GM19455 (cell line): Measurements from ENCODE around the gene LRP6.
"Not testable (repeated sequence)": the region's sequence is repeated elsewhere in the genome, so short reads cannot be mapped to it uniquely, and the experiment has no call there.

Source experiments
- ATAC-seq: cut with Tn5 transposase; IDR thresholded peaks from one replicate; pipeline ENCODE4 v1.9.1; 2021; ENCODE audit not compliant: unreplicated experiment

The LRP6 gene

DNA sequence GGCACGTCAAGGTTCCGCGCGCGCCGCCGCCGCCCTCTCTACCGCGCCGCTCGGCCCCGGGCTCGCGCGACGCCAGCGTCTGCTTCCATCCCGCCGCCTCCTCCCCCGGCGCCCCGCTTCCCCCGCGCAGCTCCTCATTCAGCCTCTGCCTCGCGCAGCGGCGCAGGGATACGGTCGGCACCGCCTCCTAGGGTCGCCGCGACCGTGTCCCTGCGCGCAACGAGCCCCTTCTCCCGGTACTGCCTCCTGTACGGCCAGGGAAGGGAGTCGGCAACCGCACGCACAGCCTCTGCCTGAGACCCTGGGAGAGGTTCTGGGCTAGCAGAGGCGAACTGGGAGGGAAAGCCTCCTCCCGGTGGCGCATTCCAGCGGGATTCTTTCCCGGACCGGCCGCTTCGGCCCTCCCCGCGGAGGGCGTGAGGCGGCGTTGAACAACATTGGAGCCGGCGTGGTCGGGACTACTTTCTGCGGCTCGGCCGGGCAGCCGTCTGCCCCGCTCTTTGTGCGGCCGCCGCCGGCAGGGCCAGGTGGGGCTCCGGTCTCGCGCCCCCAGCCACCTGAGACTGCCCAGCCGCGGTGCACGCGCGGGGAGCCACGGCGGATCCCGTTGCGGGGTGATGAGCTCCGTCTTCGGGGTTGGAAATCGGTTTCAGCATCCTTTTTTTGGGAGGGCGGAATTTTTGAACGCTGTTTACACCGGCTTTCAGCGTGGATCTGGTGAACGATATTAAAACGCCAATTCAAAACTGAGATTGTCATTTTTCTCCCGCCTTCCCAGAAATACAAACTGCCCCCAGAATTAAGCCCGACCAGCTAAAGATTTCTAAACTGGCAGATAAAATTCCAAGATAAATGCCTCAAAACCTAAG lies at the start of gene LRP6:
TSS of gene LRP6 (minus strand) at position 172 of the 869 bp plus-strand sequence. CDS start 309 bp downstream, outside the sequence.
- peak; percentile 92 for ATAC-seq

- no peak for ATAC-seq
These were observed 49.0 kb upstream of the LRP6 start for GRCh38 chr12:12315838-12316237.

DNA sequence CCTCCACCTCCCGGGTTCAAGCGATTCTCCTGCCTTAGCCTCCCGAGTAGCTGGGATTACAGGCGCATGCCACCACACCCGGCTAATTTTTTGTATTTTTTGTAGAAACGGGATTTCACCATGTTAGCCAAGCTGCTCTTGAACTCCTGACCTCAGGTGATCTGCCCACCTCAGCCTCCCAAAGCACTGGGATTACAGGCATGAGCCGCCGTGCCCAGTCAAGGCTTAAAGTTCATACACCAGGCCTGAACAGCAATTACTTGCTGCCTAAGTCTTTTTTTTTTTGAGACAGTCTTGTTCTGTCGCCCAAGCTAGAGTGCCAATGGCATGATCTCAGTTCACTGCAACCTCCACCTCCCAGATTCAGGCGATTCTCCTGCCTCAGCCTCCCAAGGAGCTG lies 43.9 kb upstream of the LRP6 start:
- ATAC-seq = not testable (repeated sequence)

DNA sequence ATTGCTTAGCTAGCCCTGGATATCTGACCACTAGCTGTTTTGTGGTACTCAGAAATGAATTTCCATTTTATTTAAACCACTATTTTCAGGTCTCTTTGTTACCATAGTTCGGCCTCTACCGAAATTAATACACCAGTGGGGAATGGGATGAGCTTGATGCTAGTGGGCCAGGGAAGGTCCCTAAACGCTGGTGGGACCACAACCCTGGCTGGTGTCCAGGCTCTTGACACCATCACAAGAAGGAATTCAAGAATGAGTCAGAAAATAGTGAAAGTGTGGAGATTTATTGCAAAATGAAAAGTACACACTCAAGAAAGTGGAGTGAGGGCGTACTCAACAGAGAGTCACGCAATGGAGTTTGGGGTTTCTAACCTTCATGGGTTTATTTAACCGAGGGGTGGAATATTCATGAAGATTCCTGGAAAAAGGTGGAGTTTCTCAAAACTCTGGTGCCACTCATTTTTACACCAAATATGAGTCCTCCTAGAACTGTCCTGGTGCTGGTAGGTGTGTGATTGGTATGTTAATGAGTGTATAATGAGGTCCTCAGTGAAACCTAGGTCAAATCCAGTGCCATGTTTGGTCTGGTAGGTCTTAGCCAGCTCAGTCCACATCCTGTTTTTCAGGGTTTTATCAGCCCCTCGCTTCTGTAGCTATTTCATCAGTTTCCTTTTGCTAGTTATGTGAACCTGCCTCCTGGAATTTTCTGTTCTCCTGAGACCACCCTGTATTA lies 38.9 kb upstream of the LRP6 start:
- ATAC-seq = no peak

DNA sequence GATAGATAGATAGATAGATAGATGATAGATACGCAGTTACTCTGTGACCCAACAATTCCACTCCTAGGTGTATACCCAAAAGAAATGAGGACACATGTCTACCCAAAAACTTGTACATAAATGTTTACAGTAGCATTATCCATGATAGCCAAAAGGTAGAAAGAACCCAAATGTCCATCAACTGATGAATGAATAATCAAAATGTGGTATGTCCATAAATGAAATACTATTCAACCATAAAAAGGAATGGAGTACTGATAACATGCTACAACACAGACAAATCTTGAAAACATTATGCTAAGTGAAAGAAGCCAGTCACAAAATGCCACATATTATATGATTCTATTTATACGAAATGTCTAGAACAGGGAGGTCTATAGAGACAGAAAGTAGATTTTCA lies 36.1 kb upstream of the LRP6 start:
- ATAC-seq = no peak

GRCh38 chr12:12301122-12301521 lies 34.3 kb upstream of the LRP6 start:
- ATAC-seq = no peak

DNA sequence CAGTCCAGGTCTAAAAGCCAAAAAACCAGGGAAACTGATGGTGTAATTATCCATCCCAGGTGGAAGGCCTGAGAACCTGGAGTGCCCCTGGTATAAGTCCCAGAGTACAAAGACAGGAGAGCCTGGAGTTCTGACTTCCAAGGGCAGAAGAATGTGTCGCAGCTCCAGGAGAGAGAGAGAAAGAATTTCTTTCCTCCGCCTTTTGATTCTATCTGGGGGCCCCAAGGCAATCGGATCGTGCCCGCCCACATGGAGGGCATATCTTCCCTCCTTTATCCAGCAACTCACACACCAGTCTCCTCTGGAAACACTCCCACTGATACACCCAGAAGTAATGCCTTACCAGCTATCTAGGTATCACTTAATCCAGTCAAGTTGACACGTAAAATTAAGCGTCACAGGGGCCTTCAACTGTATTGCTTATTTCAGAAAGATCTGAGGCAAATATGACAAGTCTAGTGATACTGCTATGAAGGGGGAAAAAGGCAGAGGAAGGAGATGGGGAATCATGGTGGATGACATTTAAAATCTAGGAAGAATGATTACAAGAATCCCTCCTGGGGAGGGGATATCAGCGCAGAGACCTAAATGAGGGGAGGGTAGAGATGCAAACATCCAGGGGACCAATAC lies 30.5 kb upstream of the LRP6 start:
- ATAC-seq = no peak

DNA sequence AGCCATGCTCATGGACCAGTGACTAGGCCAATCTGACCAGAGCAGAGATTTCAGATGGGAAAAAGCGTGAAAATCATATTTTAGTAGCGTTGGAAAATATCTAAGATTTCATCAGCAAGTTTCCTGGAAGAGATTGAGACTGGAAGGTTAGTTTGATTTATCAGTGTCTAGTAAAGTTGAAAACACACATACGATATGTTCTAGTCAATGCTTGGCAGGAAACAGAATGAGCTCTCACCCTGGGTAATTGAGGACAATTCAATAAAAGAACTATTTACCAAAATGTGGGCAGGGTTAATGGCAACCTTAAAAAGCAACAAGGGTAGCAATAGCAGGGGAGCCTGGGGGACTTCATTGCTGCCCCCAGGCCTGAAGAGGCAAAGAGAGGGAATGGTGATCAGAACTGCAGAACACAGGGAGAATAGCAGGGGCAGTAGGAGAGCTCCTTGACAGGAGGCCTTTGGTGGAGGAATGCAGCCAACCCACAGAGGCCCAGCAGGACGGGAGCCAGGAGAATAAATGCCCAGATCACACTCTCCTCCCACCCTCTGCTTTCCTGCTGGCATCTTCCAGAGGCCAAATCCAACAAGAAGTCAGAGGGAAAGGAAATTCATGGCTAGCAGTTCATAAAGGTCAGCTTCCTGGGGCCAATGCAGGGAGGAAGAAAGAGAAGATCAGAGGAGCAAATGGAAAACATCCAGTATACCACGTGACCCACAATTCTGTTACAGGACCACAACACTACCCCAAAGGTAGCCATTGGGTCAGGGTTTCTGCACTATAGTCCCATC lies 27.6 kb upstream of the LRP6 start:
- ATAC-seq = no peak

GRCh38 chr12:12290206-12290605 lies 23.4 kb upstream of the LRP6 start:
- ATAC-seq = no peak

DNA sequence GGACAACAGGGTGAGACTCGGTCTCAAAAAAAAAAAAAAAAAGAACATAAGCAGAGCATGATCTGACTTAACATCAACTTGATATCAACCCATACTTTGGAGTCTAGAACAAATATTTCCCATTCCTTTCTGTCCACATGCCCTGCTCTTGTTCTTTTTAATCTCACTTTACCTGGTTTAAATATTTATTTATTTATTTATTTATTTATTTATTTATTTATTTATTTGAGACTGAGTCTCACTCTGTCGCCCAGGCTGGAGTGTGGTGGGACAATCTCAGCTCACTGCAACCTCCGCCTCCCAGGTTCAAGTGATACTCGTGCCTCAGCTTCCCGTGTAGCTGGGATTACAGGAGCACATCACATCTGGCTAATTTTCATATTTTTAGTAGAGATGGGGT lies 19.6 kb upstream of the LRP6 start:
- no peak for ATAC-seq

- ATAC-seq = no peak
These were observed 16.0 kb upstream of the LRP6 start for GRCh38 chr12:12282761-12283425.

DNA sequence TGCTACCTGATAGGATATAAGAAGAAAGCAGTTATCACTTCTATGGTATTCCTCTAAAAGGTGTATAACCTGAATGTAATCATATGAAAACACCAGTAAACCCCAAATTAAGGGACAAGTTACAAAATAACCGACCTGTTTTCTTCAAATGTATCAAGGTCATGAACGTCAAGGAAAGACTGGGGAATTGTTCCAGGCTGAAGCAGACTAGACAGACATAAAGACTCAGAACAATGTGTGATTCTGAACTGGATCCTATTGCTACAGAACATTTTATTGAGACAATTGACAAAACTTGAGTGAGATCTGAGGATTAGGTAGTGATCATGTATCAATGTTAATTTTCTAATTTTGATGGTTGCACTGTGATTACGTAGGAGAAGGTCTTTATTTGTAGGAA lies 15.4 kb upstream of the LRP6 start:
- ATAC-seq = no peak

GRCh38 chr12:12281134-12281533 lies 14.3 kb upstream of the LRP6 start:
- no peak for ATAC-seq

- ATAC-seq = no peak
These were observed 12.1 kb upstream of the LRP6 start for GRCh38 chr12:12278899-12279298.

- ATAC-seq = no peak
These were observed 9.0 kb upstream of the LRP6 start for GRCh38 chr12:12275874-12276273.

- no peak for ATAC-seq
These were observed 6.6 kb upstream of the LRP6 start for GRCh38 chr12:12273291-12273957.

DNA sequence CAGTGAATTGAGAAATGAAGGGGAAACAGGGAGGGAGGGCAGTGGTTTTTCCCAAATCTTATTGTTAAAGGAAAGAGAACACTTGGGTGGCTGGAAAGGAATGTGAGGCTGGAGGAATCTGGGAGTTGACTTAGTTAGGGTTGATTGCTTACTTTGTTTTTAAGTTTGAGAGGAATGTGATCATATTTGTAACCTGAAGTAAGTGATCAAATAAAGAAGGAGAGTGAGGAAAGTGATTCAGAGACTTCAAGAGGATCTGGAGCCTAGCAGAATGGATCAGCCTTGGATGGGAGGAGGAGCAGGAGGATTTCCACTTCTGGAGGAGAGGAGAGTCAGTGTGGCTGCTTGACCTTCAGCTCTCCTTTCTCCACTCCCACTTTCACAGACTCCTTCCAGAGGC lies 6.0 kb upstream of the LRP6 start:
- no peak for ATAC-seq

DNA sequence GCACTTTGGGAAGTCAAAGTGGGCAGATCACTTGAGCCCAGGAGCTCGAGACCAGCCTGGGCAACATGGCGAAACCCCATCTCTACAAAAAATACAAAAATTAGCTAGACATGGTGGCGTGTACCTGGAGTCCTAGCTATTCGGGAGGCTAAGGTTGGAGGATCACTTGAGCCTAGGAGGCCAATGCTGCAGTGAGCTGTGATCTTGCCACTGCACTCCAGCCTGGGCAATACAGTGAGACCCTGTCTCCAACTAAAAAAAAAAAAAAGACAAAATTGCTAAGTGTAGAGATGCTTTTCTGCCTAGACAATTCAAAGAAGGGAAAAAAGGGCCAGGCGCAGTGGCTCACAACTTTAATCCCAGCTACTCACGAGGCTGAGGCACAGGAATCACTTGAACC lies 3.4 kb upstream of the LRP6 start:
- no peak for ATAC-seq

GRCh38 chr12:12267742-12268200 lies 927 bp upstream of the LRP6 start:
- ATAC-seq = no peak

GRCh38 chr12:12266389-12266872 lies 413 bp downstream of the LRP6 start:
- no peak for ATAC-seq
